Activated T-helper 17 cell treated with anti-CD3 and anti-CD28 coated beads, Interleukin-2, amount 50 U/mL, for 72 hours (primary cell): ENCODE results near the gene LRRC63. TPM values are rescaled to one million over a fixed set of nuclear protein-coding genes. Genes with fewer than 3 reads are reported as not detected.
A peak's percentile ranks its signal among the peaks of the same experiment; 100 is the strongest.

Experiments
- ATAC-seq: fragments of 150-1000 bp; cut with Tn5 transposase; replicated peaks from 2 replicates; pipeline ENCODE4 v1.10.0; 2021; ENCODE audit warnings: mild to moderate bottlenecking, moderate library complexity
- H3K27ac Mint-ChIP-seq: one replicate; pipeline ENCODE4 v1.8.0; 2022; ENCODE audit warnings: mixed read lengths
- H3K27me3 Mint-ChIP-seq: one replicate; pipeline ENCODE4 v1.8.0; 2022; ENCODE audit warnings: mixed read lengths
- H3K36me3 Mint-ChIP-seq: one replicate; pipeline ENCODE4 v1.8.0; 2022; ENCODE audit warnings: low read depth, mild to moderate bottlenecking, mixed read lengths
- H3K4me1 Mint-ChIP-seq: one replicate; pipeline ENCODE4 v1.8.0; 2022; ENCODE audit warnings: mixed read lengths
- H3K4me3 Mint-ChIP-seq: one replicate; pipeline ENCODE4 v1.8.0; 2022; ENCODE audit warnings: mild to moderate bottlenecking, mixed read lengths
- H3K9me3 Mint-ChIP-seq: one replicate; pipeline ENCODE4 v1.8.0; 2022; ENCODE audit warnings: mixed read lengths
- total RNA-seq, 2 donors: library from RNA; stranded (reverse); gene quantifications; one replicate each; pipeline ENCODE4 v1.2.3, GENCODE V29; 2022

The LRRC63 gene
- total RNA-seq, 2 donors from 2014 or later = 1.0 to 1.3 TPM

- H3K4me3 Mint-ChIP-seq = no peak overlapping the region
- H3K9me3 Mint-ChIP-seq = no peaks in the 10 kb centered on the region
- no peak overlapping the region for H3K27ac Mint-ChIP-seq
- peaks cover 12% of the 10 kb centered on the region for H3K4me1 Mint-ChIP-seq
- H3K27me3 Mint-ChIP-seq = no peaks in the 10 kb centered on the region
- H3K36me3 Mint-ChIP-seq = no peaks in the 10 kb centered on the region
- ATAC-seq = no peak
Measured at GRCh38 chr13:46318986-46319385, 107.3 kb downstream of the LRRC63 start.

GRCh38 chr13:46320406-46320805 is 108.7 kb downstream of the LRRC63 start:
- peaks cover 7% of the 10 kb centered on the region for H3K4me1 Mint-ChIP-seq
- ATAC-seq = peak; percentile 17

GRCh38 chr13:46320821-46321220 is 109.1 kb downstream of the LRRC63 start:
- Mint-ChIP-seq H3K36me3 (no peaks in the 10 kb centered on the region), H3K27me3 (no peaks in the 10 kb centered on the region), H3K9me3 (no peaks in the 10 kb centered on the region), H3K4me1 (peaks cover 5% of the 10 kb centered on the region), H3K27ac (peak overlapping the region; percentile 81), H3K4me3 (peak overlapping the region; percentile 68)
- ATAC-seq = peak; percentile 15

More at GRCh38 chr13:46320406-46320805, 108.7 kb downstream of the LRRC63 start:
- H3K27me3 Mint-ChIP-seq = no peaks in the 10 kb centered on the region
- no peaks in the 10 kb centered on the region for H3K36me3 Mint-ChIP-seq
- H3K27ac Mint-ChIP-seq = peak overlapping the region; percentile 81
- H3K4me3 Mint-ChIP-seq = peak overlapping the region; percentile 68
- no peaks in the 10 kb centered on the region for H3K9me3 Mint-ChIP-seq

- Mint-ChIP-seq H3K9me3 (no peaks in the 10 kb centered on the region), H3K27ac (peak overlapping the region; percentile 81), H3K4me1 (peaks cover 5% of the 10 kb centered on the region), H3K4me3 (peak overlapping the region; percentile 68), H3K36me3 (no peaks in the 10 kb centered on the region), H3K27me3 (no peaks in the 10 kb centered on the region)
- ATAC-seq = peak; percentile 89
Measured at GRCh38 chr13:46321494-46322225, 109.9 kb downstream of the LRRC63 start.

GRCh38 chr13:46324976-46325375 is 113.2 kb downstream of the LRRC63 start:
- peaks cover 8% of the 10 kb centered on the region for H3K27me3 Mint-ChIP-seq
- H3K27ac Mint-ChIP-seq = no peak overlapping the region
- no peak for ATAC-seq
- H3K9me3 Mint-ChIP-seq = no peaks in the 10 kb centered on the region
- H3K36me3 Mint-ChIP-seq = no peaks in the 10 kb centered on the region
- peaks cover 5% of the 10 kb centered on the region for H3K4me1 Mint-ChIP-seq
- no peak overlapping the region for H3K4me3 Mint-ChIP-seq

Other genes starting within 250 kb of the LRRC63 start
- gene ZC3H13, start 159.2 kb upstream of the LRRC63 start, total RNA-seq = 10 to 100 TPM; 33.4 to 46.9 TPM
- gene CPB2, start 106.9 kb upstream of the LRRC63 start, total RNA-seq = not detected
- gene LCP1, start 29.8 kb upstream of the LRRC63 start, total RNA-seq = 100 to 1,000 TPM; 727 to 916 TPM
- gene RUBCNL, start 175.3 kb downstream of the LRRC63 start, total RNA-seq = 1 to 10 TPM in 1 of 2 donors, under 1 TPM in 1; 0.56 to 3.4 TPM